CD4-positive, alpha-beta T cell treated with Interleukin-12 subunit alpha and Interleukin-12 subunit beta, for 1 hour (primary cell): Measurements from ENCODE around the gene FGF12.

Source experiments
- DNase-seq: peaks from one replicate; pipeline ENCODE4 v3.0.0-alpha.2; 2020

FGF12 gene

DNA sequence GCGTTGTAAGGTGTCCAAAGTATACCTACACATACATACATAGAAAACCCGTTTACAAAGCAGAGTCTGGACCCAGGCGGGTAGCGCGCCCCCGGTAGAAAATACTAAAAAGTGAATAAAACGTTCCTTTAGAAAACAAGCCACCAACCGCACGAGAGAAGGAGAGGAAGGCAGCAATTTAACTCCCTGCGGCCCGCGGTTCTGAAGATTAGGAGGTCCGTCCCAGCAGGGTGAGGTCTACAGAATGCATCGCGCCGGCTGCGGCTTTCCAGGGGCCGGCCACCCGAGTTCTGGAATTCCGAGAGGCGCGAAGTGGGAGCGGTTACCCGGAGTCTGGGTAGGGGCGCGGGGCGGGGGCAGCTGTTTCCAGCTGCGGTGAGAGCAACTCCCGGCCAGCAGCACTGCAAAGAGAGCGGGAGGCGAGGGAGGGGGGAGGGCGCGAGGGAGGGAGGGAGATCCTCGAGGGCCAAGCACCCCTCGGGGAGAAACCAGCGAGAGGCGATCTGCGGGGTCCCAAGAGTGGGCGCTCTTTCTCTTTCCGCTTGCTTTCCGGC, 318.6 kb downstream of the FGF12 start:
- no peak for DNase-seq

GRCh38 chr3:192408007-192408646, 319.2 kb downstream of the FGF12 start:
- no peak for DNase-seq

- no peak for DNase-seq
Observed at GRCh38 chr3:192399767-192400166, 327.6 kb downstream of the FGF12 start.

GRCh38 chr3:192397012-192397411, 330.3 kb downstream of the FGF12 start:
- no peak for DNase-seq

- DNase-seq, result no peak
Observed at GRCh38 chr3:192395506-192395905, 331.8 kb downstream of the FGF12 start.

DNA sequence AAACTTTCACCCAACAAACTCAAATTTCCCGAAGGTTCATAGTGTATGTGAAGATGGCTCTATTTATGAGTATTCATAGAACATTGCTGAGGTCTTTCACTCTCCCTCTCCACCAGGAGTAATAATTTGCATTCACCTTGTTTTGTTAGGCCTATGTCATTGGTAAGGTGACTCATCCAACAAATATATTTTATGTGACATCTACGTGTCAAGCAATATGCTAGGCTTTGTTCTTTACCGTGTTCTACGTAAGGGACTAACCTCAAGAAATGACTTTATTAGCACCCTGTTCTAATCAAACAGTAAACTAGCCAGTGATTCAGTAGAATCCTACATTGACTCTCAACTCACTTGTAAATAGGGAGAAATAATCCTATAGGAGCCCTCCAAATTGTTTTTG, 334.4 kb downstream of the FGF12 start:
- no peak for DNase-seq

DNA sequence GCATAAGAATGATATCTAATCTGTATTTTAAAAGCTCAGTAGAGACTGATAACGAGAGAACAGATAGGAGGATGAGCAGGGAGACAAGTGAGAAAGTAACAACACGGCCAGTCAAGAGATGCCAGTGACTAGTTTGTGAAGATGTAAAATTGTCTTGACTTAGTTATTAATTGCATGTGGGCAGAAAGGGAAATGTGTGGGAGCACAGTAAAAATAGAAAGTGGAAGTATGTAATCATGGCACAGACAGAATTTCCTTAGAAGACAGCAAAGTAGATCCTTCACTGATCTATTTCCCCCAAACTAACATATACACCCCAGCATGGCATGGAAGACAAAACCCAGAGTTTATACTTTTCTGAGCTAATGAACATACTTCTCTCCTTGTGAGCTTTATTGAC, 344.5 kb downstream of the FGF12 start:
- DNase-seq, result no peak

- no peak for DNase-seq
Observed at GRCh38 chr3:192373586-192373985, 353.8 kb downstream of the FGF12 start.

DNA sequence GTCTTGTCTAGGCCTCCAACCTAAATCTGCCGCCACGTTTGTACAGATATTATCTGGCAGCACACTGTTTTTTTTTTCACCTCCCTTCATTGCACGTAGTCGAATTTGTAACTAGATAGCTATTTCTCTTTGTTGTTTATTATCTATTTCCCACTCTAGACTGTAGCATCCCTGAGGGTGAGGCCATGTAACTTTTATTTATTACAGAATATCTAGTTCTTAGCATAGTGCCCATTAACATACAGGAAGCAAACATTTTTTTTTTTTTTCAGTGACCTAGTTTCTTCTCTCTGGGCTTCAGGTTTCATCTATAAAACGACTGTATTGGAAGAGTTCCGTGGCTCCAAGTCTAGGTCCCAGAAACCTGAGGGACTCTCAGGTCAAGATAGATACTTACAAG, 354.3 kb downstream of the FGF12 start:
- DNase-seq, result no peak

GRCh38 chr3:192372616-192373015, 354.7 kb downstream of the FGF12 start:
- no peak for DNase-seq

GRCh38 chr3:192371870-192372400, 355.4 kb downstream of the FGF12 start:
- no peak for DNase-seq

- DNase-seq, result no peak
Observed at GRCh38 chr3:192367616-192368015, 359.7 kb downstream of the FGF12 start.

DNA sequence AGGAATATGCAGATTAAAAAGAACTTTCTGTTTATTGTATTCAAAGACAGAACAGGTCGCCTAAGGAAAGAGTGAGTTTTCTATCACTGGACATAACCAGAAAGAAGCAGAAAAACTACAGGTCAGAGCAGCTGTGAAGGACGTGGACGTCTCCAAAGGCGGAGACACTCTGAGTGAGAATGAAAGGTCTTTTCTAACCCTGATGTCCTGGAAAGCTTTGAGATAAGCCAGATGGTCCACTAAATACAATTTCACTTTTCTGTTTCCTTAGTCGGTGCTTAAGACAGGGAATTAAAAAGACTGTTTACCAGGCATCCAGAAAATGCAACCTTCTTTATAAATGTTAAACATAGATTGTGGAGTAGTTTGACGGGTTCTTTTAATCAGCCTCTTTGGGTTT, 360.4 kb downstream of the FGF12 start:
- no peak for DNase-seq

GRCh38 chr3:192365571-192365970, 361.8 kb downstream of the FGF12 start:
- no peak for DNase-seq

DNA sequence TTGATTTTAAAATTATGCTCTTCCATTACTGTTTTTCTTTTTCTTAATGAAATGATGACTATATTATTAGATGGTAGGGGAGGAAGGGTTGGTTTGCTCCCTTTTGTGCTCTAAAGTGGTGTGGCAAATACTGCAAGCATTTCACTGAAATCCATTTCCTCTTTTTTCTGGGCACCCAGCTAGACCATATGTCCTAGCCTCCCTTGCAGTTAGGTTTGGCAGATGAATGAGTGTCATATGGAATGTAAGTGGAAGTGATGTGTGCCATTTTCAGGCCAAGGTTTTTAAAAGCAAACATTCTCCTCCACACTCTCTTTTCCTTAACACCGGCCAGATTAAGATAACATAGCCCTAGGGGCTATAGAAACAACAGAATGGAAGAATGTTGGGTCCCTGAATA, 363.0 kb downstream of the FGF12 start:
- DNase-seq, result no peak

GRCh38 chr3:192354687-192355086, 372.7 kb downstream of the FGF12 start:
- DNase-seq, result no peak

- DNase-seq, result no peak
Observed at GRCh38 chr3:192352142-192352541, 375.2 kb downstream of the FGF12 start.

- no peak for DNase-seq
Observed at GRCh38 chr3:192351441-192351840, 375.9 kb downstream of the FGF12 start.

DNA sequence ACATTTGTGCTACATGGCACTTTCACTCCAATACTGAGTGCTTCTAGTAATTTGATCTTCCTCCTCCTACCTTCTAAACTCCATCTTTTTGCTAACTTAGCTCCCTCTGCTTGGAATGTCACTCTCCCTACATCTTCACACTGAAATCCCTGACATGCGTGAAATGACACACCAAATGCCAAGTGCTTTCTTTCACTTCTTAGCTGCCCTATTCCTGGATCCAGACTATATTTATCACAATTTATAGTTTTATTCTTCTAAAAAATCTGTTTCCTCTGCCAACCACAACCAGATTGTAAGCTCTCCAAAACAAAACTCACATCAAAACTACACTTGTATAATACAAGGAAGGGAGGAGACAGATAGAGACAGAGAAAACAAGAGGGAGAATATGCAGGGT, 387.3 kb downstream of the FGF12 start:
- DNase-seq, result no peak

DNA sequence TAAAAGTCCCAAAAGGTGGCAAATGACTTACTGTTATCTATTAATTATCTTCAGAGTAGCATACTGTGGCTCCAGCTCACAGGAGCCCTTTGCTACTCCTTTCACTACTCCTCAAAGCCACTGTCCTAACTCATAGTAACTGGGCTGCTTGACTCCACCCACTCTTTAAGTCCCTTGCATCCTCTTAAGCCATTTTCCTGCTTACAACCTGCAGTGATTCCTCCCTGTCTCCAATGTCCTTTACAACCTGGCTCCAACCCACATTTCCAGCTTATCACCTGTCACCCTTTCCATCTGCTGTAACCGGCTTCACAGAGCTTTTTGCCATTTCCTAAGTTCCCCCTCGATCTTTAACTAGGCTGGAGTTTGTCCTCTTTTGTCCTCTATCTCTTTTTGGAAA, 388.1 kb downstream of the FGF12 start:
- no peak for DNase-seq

DNA sequence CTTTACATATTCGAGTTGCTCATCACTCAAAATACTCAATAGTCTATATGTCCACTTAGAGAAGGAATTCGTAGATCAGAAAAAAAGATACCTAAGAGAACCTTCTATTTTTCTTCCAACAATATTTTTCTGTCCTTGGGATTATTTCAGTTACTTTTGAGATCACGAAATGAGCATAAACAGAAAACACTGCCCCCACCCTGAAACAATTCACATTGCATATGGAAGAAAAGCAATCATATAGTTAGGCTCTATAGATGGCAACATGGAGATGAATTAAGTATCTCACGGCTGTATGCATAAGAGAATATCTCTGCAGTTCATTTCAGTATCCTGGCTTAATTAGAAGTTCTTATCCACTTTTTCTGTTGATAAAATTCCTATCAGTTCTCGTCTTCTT, 391.1 kb downstream of the FGF12 start:
- DNase-seq, result no peak

DNA sequence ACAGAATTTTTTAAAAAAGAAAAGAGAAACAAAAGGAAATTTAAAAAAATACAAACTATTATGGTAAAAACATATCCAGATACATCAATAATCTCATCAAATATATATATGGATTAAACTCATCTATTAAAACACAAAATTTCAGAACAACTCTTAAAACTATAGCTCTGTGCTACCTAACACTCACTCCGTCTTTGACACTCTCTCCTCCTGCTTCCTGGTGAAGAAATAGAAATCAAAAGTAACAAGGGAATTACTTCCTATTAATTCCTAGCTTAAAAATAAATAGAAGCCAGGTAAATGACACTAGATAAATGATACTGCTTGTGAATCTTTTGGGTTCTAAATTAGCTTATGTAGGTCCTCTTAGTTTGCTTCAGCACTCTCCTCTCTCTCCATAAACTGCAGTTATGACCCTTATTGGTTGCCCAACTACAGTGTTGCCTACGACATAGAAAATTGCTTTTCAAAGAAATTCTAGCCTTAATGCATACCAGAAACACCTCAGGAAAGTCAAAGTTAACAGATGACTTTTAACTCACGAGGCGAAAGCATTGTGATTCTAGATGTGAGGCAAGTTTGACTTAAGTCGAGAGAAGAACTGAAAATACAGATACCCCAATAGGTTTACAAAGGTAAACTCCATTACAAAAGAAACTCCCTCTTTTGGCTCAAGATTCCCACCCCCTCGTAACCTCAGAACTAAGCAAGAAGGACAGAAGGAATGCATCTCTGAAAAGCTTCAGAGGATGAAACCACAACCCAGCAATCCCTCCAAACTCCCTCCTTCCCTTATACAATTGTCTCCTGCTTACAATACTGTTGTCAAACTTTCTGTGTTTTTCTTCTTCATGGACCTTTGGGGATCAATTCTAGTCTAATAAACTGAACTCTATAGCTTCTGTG, 394.7 kb downstream of the FGF12 start:
- no peak for DNase-seq

GRCh38 chr3:192331749-192332385, 395.5 kb downstream of the FGF12 start:
- no peak for DNase-seq
